Right lobe of liver (tissue), 4 donors: ENCODE data around the gene CFI.

Source experiments
- POLR2A ChIP-seq: fragments of 450-650 bp; IDR thresholded peaks from one replicate; pipeline ENCODE4 v1.6.1; 2017; ENCODE audit warnings: antibody characterized with exemption, mild to moderate bottlenecking
- TF ChIP-seq, protein P1 (sequence below), 4 donors: fragments of 200-600 bp in 3 of 4; fragments of 450-650 bp in 1 of 4; IDR thresholded peaks; one replicate each; pipeline versions ENCODE4 v1.5.1 to v1.8.0; 2016 to 2022; ENCODE audit warnings: antibody characterized with exemption in 4 of 4, mild to moderate bottlenecking in 2 of 4
- donor health status: DM: no; HTN: no; CAD: no.
- donor health status: DM: no; HTN: no; CAD: no.
- donor health status: DM: no; HTN: yes; CAD: no.

DNA sequence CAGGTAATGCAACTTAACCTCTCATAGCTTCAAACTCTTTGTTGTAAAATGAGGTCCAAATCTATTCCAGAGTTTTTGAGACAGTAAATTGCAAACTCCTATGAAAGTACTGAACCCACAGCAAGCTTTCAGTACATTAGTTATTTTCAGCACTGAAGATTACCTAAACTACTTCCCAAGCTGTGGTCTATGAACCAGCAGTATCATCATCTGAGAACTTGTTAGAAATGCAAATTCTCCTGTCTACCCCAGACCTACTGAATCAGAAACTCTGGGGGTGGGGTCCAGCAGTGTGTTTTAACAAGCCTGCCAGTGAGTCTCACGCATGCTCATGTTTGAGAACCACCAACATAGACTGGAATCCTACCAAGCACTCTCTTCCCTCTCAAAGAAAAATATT, 92.8 kb downstream of the CFI start:
- TF ChIP-seq POLR2A: no peak
- TF ChIP-seq, protein P1, sequence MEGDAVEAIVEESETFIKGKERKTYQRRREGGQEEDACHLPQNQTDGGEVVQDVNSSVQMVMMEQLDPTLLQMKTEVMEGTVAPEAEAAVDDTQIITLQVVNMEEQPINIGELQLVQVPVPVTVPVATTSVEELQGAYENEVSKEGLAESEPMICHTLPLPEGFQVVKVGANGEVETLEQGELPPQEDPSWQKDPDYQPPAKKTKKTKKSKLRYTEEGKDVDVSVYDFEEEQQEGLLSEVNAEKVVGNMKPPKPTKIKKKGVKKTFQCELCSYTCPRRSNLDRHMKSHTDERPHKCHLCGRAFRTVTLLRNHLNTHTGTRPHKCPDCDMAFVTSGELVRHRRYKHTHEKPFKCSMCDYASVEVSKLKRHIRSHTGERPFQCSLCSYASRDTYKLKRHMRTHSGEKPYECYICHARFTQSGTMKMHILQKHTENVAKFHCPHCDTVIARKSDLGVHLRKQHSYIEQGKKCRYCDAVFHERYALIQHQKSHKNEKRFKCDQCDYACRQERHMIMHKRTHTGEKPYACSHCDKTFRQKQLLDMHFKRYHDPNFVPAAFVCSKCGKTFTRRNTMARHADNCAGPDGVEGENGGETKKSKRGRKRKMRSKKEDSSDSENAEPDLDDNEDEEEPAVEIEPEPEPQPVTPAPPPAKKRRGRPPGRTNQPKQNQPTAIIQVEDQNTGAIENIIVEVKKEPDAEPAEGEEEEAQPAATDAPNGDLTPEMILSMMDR (IDR thresholded peaks at IDR 0.05): no peak
